ENCODE results near the gene AGAP1. TPM values are rescaled to one million over a fixed set of nuclear protein-coding genes. Genes with fewer than 3 reads are reported as not detected.

The AGAP1 gene
- total RNA-seq, 1 donor from 2014 or later: 43.9 TPM

DNA sequence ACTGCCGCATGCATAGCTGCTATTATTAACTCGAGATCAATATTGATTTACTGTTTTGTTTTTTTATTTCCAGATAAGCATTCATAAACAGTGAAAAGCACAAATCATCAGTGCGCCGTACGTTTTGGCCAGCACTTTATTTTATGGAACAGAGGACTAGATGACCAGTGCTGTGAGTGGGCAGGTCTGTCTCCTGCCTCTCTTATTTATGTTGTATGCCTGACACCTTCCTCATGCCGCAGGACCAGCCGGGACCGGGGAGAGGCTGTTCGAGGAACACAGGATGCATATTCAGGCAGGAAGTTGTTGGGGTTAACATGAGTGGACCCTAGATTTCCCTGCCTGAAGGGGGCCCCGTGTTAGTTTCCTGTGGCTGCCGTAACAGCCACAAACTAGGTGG lies 72.6 kb downstream of the AGAP1 start:
- H3K4me3 Mint-ChIP-seq (ENCODE audit: unreplicated experiment): peak overlapping the region; percentile 51
- H3K36me3 Mint-ChIP-seq (ENCODE audit: low read depth, unreplicated experiment): peaks cover 3% of the 10 kb centered on the region
- no peak for DNase-seq (ENCODE audit: low spot score)
- H3K27ac Mint-ChIP-seq (ENCODE audit: unreplicated experiment): no peak overlapping the region
- H3K27me3 Mint-ChIP-seq (ENCODE audit: unreplicated experiment): peaks cover 3% of the 10 kb centered on the region
- no peaks in the 10 kb centered on the region for H3K9me3 Mint-ChIP-seq (ENCODE audit: unreplicated experiment)
- H3K4me1 Mint-ChIP-seq (ENCODE audit: unreplicated experiment): peaks cover 27% of the 10 kb centered on the region
- TF ChIP-seq, protein P1, sequence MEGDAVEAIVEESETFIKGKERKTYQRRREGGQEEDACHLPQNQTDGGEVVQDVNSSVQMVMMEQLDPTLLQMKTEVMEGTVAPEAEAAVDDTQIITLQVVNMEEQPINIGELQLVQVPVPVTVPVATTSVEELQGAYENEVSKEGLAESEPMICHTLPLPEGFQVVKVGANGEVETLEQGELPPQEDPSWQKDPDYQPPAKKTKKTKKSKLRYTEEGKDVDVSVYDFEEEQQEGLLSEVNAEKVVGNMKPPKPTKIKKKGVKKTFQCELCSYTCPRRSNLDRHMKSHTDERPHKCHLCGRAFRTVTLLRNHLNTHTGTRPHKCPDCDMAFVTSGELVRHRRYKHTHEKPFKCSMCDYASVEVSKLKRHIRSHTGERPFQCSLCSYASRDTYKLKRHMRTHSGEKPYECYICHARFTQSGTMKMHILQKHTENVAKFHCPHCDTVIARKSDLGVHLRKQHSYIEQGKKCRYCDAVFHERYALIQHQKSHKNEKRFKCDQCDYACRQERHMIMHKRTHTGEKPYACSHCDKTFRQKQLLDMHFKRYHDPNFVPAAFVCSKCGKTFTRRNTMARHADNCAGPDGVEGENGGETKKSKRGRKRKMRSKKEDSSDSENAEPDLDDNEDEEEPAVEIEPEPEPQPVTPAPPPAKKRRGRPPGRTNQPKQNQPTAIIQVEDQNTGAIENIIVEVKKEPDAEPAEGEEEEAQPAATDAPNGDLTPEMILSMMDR (IDR thresholded peaks at IDR 0.05; ENCODE audit: unreplicated experiment): no peak

DNA sequence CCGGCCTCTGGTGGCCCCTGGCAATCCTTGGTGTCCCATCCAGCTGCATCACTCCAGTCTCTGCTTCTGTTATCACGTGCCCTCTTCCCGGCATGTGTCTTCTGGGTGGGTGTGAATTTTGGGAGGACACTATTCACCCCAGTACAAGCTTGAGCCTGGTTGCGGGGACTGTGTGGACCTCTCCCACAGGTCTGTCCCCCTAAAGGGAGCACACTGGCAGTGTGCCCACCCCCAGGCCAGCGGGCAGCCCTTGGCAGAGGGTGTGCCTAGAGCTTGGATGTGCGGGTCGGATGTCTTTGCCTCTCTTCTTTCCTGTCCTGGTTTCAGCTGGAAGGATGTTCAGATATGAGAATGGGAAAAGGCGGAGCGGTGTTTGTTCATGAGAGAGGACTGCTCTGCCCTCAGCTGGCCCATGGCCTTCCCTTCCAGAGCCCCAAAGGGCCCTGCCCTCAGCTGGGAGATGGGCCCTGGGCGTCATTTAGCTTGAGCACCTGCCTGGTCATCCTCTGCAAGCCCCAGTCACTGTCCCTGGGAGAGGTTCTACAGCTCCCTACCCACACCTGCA lies 73.2 kb downstream of the AGAP1 start:
- peaks cover 27% of the 10 kb centered on the region for H3K4me1 Mint-ChIP-seq (ENCODE audit: unreplicated experiment)
- H3K27me3 Mint-ChIP-seq (ENCODE audit: unreplicated experiment): peaks cover 3% of the 10 kb centered on the region
- no peak for DNase-seq (ENCODE audit: low spot score)
- no peak overlapping the region for H3K27ac Mint-ChIP-seq (ENCODE audit: unreplicated experiment)
- TF ChIP-seq, protein P1 (IDR thresholded peaks at IDR 0.05; ENCODE audit: unreplicated experiment): no peak
- no peaks in the 10 kb centered on the region for H3K9me3 Mint-ChIP-seq (ENCODE audit: unreplicated experiment)
- no peak overlapping the region for H3K4me3 Mint-ChIP-seq (ENCODE audit: unreplicated experiment)
- peaks cover 3% of the 10 kb centered on the region for H3K36me3 Mint-ChIP-seq (ENCODE audit: low read depth, unreplicated experiment)

DNA sequence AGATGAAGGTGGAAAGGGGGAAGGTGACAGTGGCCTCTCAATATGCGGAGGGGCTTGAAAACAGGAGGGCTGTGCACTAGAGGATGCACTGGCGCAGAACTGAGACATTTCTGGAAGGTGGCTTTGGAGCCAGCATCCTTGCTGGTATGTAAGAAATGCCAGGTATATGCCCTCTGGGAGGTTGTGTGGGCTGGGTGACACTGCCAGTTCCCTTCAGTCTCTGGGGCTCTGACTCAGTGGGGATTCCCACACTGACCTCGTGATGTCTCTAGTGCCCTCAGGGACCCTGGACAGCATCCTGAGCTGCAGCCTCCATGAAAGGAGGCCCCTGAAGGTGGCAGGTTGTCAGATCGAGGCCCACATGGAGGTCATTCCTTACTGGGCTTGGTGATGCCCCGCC lies 74.0 kb downstream of the AGAP1 start:
- Mint-ChIP-seq H3K4me1 (ENCODE audit: unreplicated experiment) (peaks cover 27% of the 10 kb centered on the region), H3K27me3 (ENCODE audit: unreplicated experiment) (peaks cover 7% of the 10 kb centered on the region), H3K4me3 (ENCODE audit: unreplicated experiment) (no peak overlapping the region), H3K27ac (ENCODE audit: unreplicated experiment) (no peak overlapping the region), H3K36me3 (ENCODE audit: low read depth, unreplicated experiment) (peaks cover 3% of the 10 kb centered on the region), H3K9me3 (ENCODE audit: unreplicated experiment) (no peaks in the 10 kb centered on the region)
- DNase-seq (ENCODE audit: low spot score): no peak
- TF ChIP-seq, protein P1 (IDR thresholded peaks at IDR 0.05; ENCODE audit: unreplicated experiment): no peak

DNA sequence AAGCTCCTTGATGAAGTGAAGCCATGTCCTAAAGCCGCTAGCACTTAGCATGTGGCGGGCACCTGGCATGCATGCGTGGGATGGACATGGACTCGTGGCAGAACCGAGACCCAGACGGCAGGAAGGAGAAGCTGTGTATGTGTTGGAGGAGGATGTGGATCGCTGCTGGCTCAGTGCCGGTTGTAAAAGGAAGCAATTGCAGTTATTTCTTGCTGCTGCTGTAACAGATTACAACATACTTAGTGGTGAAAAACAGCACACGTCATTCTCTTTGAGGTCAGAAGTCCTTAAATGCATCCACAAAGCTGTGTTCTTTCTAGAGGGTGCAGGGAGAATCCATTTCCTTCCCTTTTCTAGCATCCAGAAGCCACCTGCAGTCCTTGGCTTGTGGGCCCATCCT lies 74.6 kb downstream of the AGAP1 start:
- Mint-ChIP-seq H3K27ac (ENCODE audit: unreplicated experiment) (no peak overlapping the region), H3K9me3 (ENCODE audit: unreplicated experiment) (no peaks in the 10 kb centered on the region), H3K4me3 (ENCODE audit: unreplicated experiment) (no peak overlapping the region), H3K27me3 (ENCODE audit: unreplicated experiment) (peaks cover 7% of the 10 kb centered on the region), H3K4me1 (ENCODE audit: unreplicated experiment) (peaks cover 23% of the 10 kb centered on the region), H3K36me3 (ENCODE audit: low read depth, unreplicated experiment) (peaks cover 3% of the 10 kb centered on the region)
- DNase-seq (ENCODE audit: low spot score): no peak
- TF ChIP-seq, protein P1 (IDR thresholded peaks at IDR 0.05; ENCODE audit: unreplicated experiment): no peak

DNA sequence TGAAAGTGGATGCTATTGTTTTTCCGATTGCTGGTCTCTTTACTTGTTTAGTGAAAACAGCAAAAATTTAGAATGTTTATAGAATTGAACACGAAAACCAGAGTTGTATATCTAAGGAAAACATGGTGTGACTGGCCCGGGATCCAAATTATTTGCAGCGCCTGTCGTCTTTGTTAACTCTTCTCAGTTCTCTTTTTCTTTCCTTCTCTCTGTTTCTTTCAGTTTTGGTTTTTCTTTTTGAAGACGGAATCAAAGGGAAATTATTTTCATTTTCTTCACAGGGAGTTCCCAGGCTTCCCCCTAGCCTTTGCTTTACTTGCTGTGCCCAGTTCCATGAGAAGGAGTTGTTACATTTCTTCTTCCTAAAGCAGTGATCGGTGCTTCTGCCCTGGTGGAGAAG lies 76.0 kb downstream of the AGAP1 start:
- Mint-ChIP-seq H3K27ac (ENCODE audit: unreplicated experiment) (no peak overlapping the region), H3K9me3 (ENCODE audit: unreplicated experiment) (no peaks in the 10 kb centered on the region), H3K4me1 (ENCODE audit: unreplicated experiment) (peaks cover 18% of the 10 kb centered on the region), H3K36me3 (ENCODE audit: low read depth, unreplicated experiment) (peaks cover 3% of the 10 kb centered on the region), H3K4me3 (ENCODE audit: unreplicated experiment) (no peak overlapping the region), H3K27me3 (ENCODE audit: unreplicated experiment) (peaks cover 7% of the 10 kb centered on the region)
- TF ChIP-seq, protein P1 (IDR thresholded peaks at IDR 0.05; ENCODE audit: unreplicated experiment): no peak
- no peak for DNase-seq (ENCODE audit: low spot score)
